HCT116 (cell line): ENCODE data around the gene OCA2. TPM values are rescaled to one million over a fixed set of nuclear protein-coding genes. Genes with fewer than 3 reads are reported as not detected.
A peak's percentile ranks its signal among the peaks of the same experiment; 100 is the strongest.

Source experiments
- ATAC-seq: fragments of 200-7000 bp; cut with Tn5 transposase; 2 replicates; pipeline ENCODE4 v1.9.1; 2020; ENCODE audit warnings: mild to moderate bottlenecking, moderate library complexity
- BruUV-seq: library from RNA; stranded (reverse); fragments of 400-500 nt; replicated peaks from 2 replicates; lab custom pipeline; 2021; lab: Mats Ljungman, UMichigan
- CTCF ChIA-PET: fragments of 300-600 bp; sonication (Branson Sonifier 250); formaldehyde crosslinking; loops from one replicate; lab custom pipeline; 2021; ENCODE audit warnings: antibody characterized with exemption; lab: Charles Lee
- POLR2A ChIA-PET: fragments of 300-600, 350-600 bp; sonication (Branson Sonifier 250); formaldehyde crosslinking; loops from one replicate; lab custom pipeline; 2021; ENCODE audit warnings: antibody characterized with exemption; lab: Charles Lee
- RAD21 ChIA-PET, 2 experiments: fragments of 300-600 bp; sonication (Branson Sonifier 250); formaldehyde crosslinking; loops; one replicate each; lab custom pipeline; 2023; ENCODE audit warnings: low total read pairs in 2 of 2; ENCODE audit not compliant: uncharacterized antibody in 2 of 2, unreplicated experiment in 2 of 2, low non-redundant PET in 1 of 2; lab: Charles Lee
- DNase-seq: peaks from one replicate; pipeline ENCODE4 v3.0.0-alpha.2; 2010; ENCODE audit warnings: low read depth, low spot score
- H2AFZ ChIP-seq: fragments of 200-600 bp; shearing (Covaris generic), sonication (generic); 2 replicates; pipeline ENCODE4 v1.6.1; 2017; ENCODE audit warnings: low read depth, mixed run types, mixed read lengths, antibody characterized with exemption, low read length; ENCODE audit not compliant: poor library complexity, severe bottlenecking
- H3K27ac ChIP-seq: 2 replicates; pipeline ENCODE4 v1.5.1; 2012; ENCODE audit warnings: low read depth, low read length
- H3K27me3 ChIP-seq: fragments of 200-600 bp; sonication (generic); 2 replicates; pipeline ENCODE4 v1.6.1; 2016; ENCODE audit warnings: mixed run types, low read length, mixed read lengths; ENCODE audit not compliant: insufficient read depth
- H3K36me3 ChIP-seq, 2 experiments: fragments of 200-500 bp in 1 of 2; fragments of 200-600 bp in 1 of 2; sonication (Bioruptor generic) in 1 of 2; sonication (generic) in 1 of 2; 2 replicates each; pipeline versions ENCODE4 v1.5.1 to v1.6.1; 2014 to 2016; ENCODE audit warnings: low read length in 2 of 2, inconsistent platforms in 1 of 2, mixed read lengths in 1 of 2, mixed run types in 1 of 2; ENCODE audit not compliant: insufficient read depth in 2 of 2, control insufficient read depth in 1 of 2
- H3K4me1 ChIP-seq, 2 experiments: fragments of 200-600 bp in 1 of 2; sonication (generic) in 1 of 2; 2 replicates each; pipeline versions ENCODE4 v1.5.1 to v1.6.1; 2012 to 2017; ENCODE audit warnings: low read length in 2 of 2, inconsistent platforms in 1 of 2, mild to moderate bottlenecking in 1 of 2, mixed read lengths in 1 of 2, mixed run types in 1 of 2, moderate library complexity in 1 of 2; ENCODE audit not compliant: insufficient read depth in 2 of 2, control insufficient read depth in 1 of 2
- H3K4me2 ChIP-seq: fragments of 200-600 bp; sonication (generic); 2 replicates; pipeline ENCODE4 v1.6.1; 2017; ENCODE audit warnings: mixed run types, low read length, mixed read lengths
- H3K4me3 ChIP-seq, 2 experiments: fragments of 200-600 bp in 1 of 2; sonication (generic) in 1 of 2; replicated peaks in 1 of 2; 2 replicates each; pipeline ENCODE4 v1.5.1; 2011 to 2016; ENCODE audit warnings: low read length in 2 of 2, control low read depth in 1 of 2, low read depth in 1 of 2, mild to moderate bottlenecking in 1 of 2, mixed read lengths in 1 of 2, mixed run types in 1 of 2
- H3K79me2 ChIP-seq: fragments of 200-600 bp; sonication (generic); 2 replicates; pipeline ENCODE4 v1.6.1; 2017; ENCODE audit warnings: mild to moderate bottlenecking, mixed run types, low read length, moderate library complexity, mixed read lengths; ENCODE audit not compliant: insufficient read depth
- H3K9ac ChIP-seq: fragments of 200-600 bp; sonication (generic); 2 replicates; pipeline ENCODE4 v1.6.1; 2016; ENCODE audit warnings: low read length, mixed read lengths
- H3K9me2 ChIP-seq: fragments of 200-600 bp; sonication (generic), shearing (Covaris generic); 2 replicates; pipeline ENCODE4 v1.6.1; 2017; ENCODE audit warnings: mixed run types, mild to moderate bottlenecking, moderate library complexity; ENCODE audit not compliant: insufficient read depth
- H3K9me3 ChIP-seq, 2 experiments: fragments of 200-500 bp in 1 of 2; fragments of 200-600 bp in 1 of 2; sonication (Bioruptor generic) in 1 of 2; sonication (generic) in 1 of 2; 2 replicates each; pipeline ENCODE4 v1.6.1; 2014 to 2017; ENCODE audit warnings: low read length in 2 of 2, mixed read lengths in 2 of 2, inconsistent platforms in 1 of 2, low read depth in 1 of 2, mild to moderate bottlenecking in 1 of 2, mixed run types in 1 of 2, moderate library complexity in 1 of 2; ENCODE audit not compliant: control insufficient read depth in 1 of 2, insufficient read depth in 1 of 2
- H4K20me1 ChIP-seq: fragments of 200-600 bp; sonication (generic), shearing (Covaris generic); 2 replicates; pipeline ENCODE4 v1.6.1; 2017; ENCODE audit warnings: mixed run types, mild to moderate bottlenecking, moderate library complexity; ENCODE audit not compliant: insufficient read depth
- CBX3 ChIP-seq: IDR thresholded peaks from 2 replicates; pipeline ENCODE4 v1.6.1; 2012; ENCODE audit warnings: low read depth
- CEBPB ChIP-seq: IDR thresholded peaks from 2 replicates; pipeline ENCODE4 v1.6.1; 2012; ENCODE audit warnings: low read depth
- EGR1 ChIP-seq: IDR thresholded peaks from 2 replicates; pipeline ENCODE4 v1.6.1; 2012; ENCODE audit warnings: low read depth
- ELF1 ChIP-seq: IDR thresholded peaks from 2 replicates; pipeline ENCODE4 v1.6.1; 2012; ENCODE audit warnings: low read depth, borderline replicate concordance
- FOSL1 ChIP-seq: IDR thresholded peaks from 2 replicates; pipeline ENCODE4 v1.6.1; 2012; ENCODE audit warnings: low read depth
- JUND ChIP-seq: IDR thresholded peaks from 2 replicates; pipeline ENCODE4 v1.6.1; 2012
- POLR2AphosphoS5 ChIP-seq: IDR thresholded peaks from 2 replicates; pipeline ENCODE4 v1.6.1; 2011; ENCODE audit warnings: mild to moderate bottlenecking, low read depth, low read length, moderate library complexity
- SIN3A ChIP-seq: IDR thresholded peaks from 2 replicates; pipeline ENCODE4 v1.6.1; 2012; ENCODE audit warnings: low read depth
- YY1 ChIP-seq: IDR thresholded peaks from 2 replicates; pipeline ENCODE4 v1.6.1; 2011; ENCODE audit warnings: low read length, low read depth, moderate library complexity, mild to moderate bottlenecking; ENCODE audit not compliant: insufficient replicate concordance; ENCODE audit errors: extremely low read depth
- intact Hi-C: fragments of 100-400 bp; cut with micrococcal nuclease; formaldehyde crosslinking; loops from 2 replicates; pipeline ENCODE4 v1.10.0; 2022
- total RNA-seq: library from RNA; stranded (reverse); gene quantifications from one replicate; pipeline ENCODE4 v1.2.1, GENCODE V29; 2021; ENCODE audit not compliant: unreplicated experiment
- TF ChIP-seq, protein P1 (sequence below), 3 experiments: fragments of 200-600 bp in 1 of 3; sonication (generic) in 1 of 3; IDR thresholded peaks in 2 of 3; conservative IDR thresholded peaks in 1 of 3; 2 replicates each; pipeline ENCODE4 v1.5.1; 2012 to 2017; ENCODE audit warnings: low read depth in 2 of 3, low read length in 2 of 3, antibody characterized with exemption in 1 of 3, borderline replicate concordance in 1 of 3, control low read depth in 1 of 3, mild to moderate bottlenecking in 1 of 3, mixed read lengths in 1 of 3, mixed run types in 1 of 3, moderate library complexity in 1 of 3; ENCODE audit not compliant: insufficient read depth in 1 of 3
- TF ChIP-seq, protein P2 (sequence below): IDR thresholded peaks from 2 replicates; pipeline ENCODE4 v1.6.1; 2012
- TF ChIP-seq, protein P3 (sequence below): IDR thresholded peaks from 2 replicates; pipeline ENCODE4 v1.6.1; 2011; ENCODE audit warnings: mild to moderate bottlenecking, low read length, moderate library complexity; ENCODE audit not compliant: insufficient replicate concordance; ENCODE audit errors: extremely low read depth

The OCA2 gene
- total RNA-seq, 1 experiment from 2014 or later: not detected

DNA sequence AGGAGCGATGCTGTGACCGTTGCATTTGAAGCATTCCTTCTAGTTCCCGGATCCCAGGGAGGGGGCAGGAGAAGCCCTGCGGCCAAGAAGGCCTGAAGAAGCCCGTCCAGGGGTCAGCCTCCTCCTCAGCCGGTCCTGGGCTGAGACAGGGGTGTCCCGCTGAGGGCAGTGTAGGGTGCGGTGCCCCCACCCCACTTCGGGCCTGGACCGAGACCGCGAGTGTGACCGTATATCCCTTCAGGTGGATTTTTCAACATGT, 2.8 kb downstream of the OCA2 start:
- DNase-seq (no peak), ATAC-seq (no peak; the same call in 1 of the 2 replicates)
- Histone ChIP-seq H3K36me3 (no peaks in the 10 kb centered on the region), H3K9ac (no peak overlapping the region), H3K4me1 (peaks cover 3 to 9% of the 10 kb centered on the region in 2 experiments; a peak in 3 of 4 replicates), H3K4me3 (no peak overlapping the region), H3K9me2 (no peaks in the 10 kb centered on the region), H4K20me1 (no peaks in the 10 kb centered on the region), H3K27me3 (no peaks in the 10 kb centered on the region), H3K9me3 (no peaks in the 10 kb centered on the region; a peak in 1 of 4 replicates), H3K79me2 (no peaks in the 10 kb centered on the region), H3K4me2 (0 out of 2 replicates have a peak overlapping the region, but pooled peaks have one; percentile 57), H2AFZ (no peak overlapping the region), H3K27ac (no peak overlapping the region)
- ChIA-PET CTCF (no interaction called here), RAD21 (no interaction called here), POLR2A (no interaction called here)
- TF ChIP-seq, protein P1, sequence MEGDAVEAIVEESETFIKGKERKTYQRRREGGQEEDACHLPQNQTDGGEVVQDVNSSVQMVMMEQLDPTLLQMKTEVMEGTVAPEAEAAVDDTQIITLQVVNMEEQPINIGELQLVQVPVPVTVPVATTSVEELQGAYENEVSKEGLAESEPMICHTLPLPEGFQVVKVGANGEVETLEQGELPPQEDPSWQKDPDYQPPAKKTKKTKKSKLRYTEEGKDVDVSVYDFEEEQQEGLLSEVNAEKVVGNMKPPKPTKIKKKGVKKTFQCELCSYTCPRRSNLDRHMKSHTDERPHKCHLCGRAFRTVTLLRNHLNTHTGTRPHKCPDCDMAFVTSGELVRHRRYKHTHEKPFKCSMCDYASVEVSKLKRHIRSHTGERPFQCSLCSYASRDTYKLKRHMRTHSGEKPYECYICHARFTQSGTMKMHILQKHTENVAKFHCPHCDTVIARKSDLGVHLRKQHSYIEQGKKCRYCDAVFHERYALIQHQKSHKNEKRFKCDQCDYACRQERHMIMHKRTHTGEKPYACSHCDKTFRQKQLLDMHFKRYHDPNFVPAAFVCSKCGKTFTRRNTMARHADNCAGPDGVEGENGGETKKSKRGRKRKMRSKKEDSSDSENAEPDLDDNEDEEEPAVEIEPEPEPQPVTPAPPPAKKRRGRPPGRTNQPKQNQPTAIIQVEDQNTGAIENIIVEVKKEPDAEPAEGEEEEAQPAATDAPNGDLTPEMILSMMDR (IDR thresholded peaks at IDR 0.05 in 2 of 3, conservative IDR thresholded peaks at IDR 0.05 in 1 of 3; ENCODE audit: borderline replicate concordance in 1 of 3, insufficient read depth in 1 of 3, low read depth in 2 of 3, low read length in 2 of 3): no peak
- TF ChIP-seq EGR1 (no peak), CBX3 (no peak), POLR2AphosphoS5 (no peak), JUND (no peak)
- no TSS peak for BruUV-seq
- intact Hi-C loops: no loop called here

DNA sequence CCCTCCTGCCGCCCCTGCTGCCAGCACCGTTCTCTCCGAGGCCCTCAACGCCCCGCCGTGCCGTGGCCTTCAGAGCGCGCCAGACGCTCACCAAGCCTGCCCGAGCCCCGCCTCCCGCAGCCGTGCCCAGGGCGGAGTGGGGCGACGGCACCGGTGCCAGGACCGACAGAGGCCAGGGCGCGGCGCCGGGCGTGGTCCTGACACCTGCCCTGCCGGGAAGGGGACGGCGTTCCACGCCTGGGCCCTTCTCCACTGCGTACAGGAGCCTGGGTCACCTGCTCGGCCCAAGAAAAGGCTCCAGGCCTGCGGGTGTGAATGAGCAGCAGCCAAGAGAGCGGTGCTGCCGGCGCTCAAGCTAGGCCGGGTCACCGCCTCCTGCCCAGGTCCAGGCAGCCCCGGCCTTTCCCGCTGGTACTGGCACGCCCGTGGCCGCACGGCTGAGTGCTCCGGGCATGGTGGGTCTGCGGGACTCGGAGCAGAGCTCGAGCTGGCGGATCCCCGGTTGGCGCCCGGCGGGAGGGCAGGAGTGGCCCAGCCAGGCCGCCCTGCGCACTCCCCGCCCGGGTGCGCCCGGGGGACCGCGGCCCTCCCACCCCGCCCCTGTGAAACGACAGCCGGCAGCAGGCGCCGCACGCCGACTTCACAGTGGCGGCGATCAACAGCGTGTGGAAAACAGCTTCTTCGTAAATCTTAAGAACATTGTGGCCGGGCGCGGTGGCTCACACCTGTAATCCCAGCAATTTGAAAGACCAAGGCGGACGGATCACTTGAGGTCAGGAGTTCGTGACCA, 4.2 kb downstream of the OCA2 start:
- ChIA-PET RAD21 (no interaction called here), POLR2A (no interaction called here), CTCF (no interaction called here)
- Histone ChIP-seq H4K20me1 (no peaks in the 10 kb centered on the region), H3K36me3 (no peaks in the 10 kb centered on the region), H3K9me3 (no peaks in the 10 kb centered on the region; a peak in 1 of 4 replicates), H3K9me2 (no peaks in the 10 kb centered on the region), H3K4me3 (no peak overlapping the region), H2AFZ (no peak overlapping the region), H3K4me2 (no peak overlapping the region), H3K9ac (no peak overlapping the region), H3K79me2 (no peaks in the 10 kb centered on the region), H3K4me1 (peaks cover 3 to 9% of the 10 kb centered on the region in 2 experiments; a peak in 3 of 4 replicates), H3K27ac (no peak overlapping the region), H3K27me3 (no peaks in the 10 kb centered on the region)
- intact Hi-C loops: no loop called here
- no peak for ATAC-seq
- DNase-seq: no peak
- BruUV-seq: no TSS peak
- TF ChIP-seq ELF1 (no peak), FOSL1 (no peak), YY1 (no peak), POLR2AphosphoS5 (no peak), CEBPB (no peak), SIN3A (no peak), JUND (no peak), EGR1 (no peak)
- TF ChIP-seq, protein P2, sequence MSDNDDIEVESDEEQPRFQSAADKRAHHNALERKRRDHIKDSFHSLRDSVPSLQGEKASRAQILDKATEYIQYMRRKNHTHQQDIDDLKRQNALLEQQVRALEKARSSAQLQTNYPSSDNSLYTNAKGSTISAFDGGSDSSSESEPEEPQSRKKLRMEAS: no peak
- TF ChIP-seq, protein P1 (IDR thresholded peaks at IDR 0.05 in 2 of 3, conservative IDR thresholded peaks at IDR 0.05 in 1 of 3; ENCODE audit: borderline replicate concordance in 1 of 3, insufficient read depth in 1 of 3, low read depth in 2 of 3, low read length in 2 of 3): no peak
- TF ChIP-seq, protein P3, sequence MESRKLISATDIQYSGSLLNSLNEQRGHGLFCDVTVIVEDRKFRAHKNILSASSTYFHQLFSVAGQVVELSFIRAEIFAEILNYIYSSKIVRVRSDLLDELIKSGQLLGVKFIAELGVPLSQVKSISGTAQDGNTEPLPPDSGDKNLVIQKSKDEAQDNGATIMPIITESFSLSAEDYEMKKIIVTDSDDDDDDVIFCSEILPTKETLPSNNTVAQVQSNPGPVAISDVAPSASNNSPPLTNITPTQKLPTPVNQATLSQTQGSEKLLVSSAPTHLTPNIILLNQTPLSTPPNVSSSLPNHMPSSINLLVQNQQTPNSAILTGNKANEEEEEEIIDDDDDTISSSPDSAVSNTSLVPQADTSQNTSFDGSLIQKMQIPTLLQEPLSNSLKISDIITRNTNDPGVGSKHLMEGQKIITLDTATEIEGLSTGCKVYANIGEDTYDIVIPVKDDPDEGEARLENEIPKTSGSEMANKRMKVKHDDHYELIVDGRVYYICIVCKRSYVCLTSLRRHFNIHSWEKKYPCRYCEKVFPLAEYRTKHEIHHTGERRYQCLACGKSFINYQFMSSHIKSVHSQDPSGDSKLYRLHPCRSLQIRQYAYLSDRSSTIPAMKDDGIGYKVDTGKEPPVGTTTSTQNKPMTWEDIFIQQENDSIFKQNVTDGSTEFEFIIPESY: no peak
